GM21786 (cell line): ENCODE results near the gene TPRG1L.
"Not testable (repeated sequence)": the region's sequence is repeated elsewhere in the genome, so short reads cannot be mapped to it uniquely, and the experiment has no call there.

ENCODE experiments used
- ATAC-seq: cut with Tn5 transposase; IDR thresholded peaks from one replicate; pipeline ENCODE4 v1.9.1; 2021; ENCODE audit not compliant: unreplicated experiment

The TPRG1L gene

DNA sequence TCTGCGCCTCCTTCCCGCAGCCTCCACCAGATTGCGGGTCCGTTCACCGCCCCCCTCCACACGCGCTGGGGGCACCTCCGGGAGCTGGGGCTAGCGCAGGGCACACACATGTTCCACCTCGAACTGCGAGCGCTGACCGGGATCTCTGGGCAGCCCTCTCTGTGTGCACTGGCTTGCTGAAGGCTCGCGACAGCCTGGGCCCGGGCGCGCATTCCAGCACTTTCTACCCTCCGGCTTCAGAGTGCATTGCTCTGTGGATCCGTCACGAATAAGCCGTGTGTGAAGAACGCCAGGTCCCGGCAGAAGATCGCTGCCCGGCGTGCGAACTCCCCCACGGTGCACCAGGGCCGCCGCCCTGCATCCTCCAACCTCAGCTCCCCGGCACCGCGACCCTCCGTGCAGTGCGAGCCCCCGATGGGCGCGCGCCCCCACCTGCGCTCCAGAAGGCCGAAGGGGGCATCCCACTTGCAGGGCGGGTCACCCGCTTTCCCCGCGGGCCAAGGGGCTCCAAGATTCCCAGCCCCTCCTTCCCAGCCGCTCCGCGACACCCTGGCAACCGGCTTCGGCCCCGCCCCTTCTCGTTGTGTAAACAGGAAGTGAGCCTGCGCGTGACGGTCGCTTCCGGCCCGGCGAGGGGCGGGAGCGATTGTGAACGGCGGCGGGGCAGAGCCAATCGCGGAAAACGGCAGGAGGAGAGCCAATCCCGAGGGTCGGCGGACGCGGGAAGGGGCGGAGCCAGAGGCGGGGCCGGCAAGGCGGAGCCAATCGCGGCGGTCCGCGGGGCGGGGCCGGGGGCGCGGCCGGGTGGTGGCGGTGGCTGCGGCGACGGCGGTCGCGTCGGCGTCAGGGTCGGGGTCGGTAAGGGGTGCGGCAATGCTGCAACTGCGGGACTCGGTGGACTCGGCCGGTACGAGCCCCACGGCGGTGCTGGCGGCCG is at the start of gene TPRG1L:
Gene TPRG1L (plus strand): TSS at position 816 of the 937 bp plus-strand sequence. CDS start 58 bp downstream, at position 874.
- ATAC-seq: peak; percentile 93

- not testable (repeated sequence) for ATAC-seq
Observed at GRCh38 chr1:3575515-3575914, 49.3 kb upstream of the TPRG1L start.

DNA sequence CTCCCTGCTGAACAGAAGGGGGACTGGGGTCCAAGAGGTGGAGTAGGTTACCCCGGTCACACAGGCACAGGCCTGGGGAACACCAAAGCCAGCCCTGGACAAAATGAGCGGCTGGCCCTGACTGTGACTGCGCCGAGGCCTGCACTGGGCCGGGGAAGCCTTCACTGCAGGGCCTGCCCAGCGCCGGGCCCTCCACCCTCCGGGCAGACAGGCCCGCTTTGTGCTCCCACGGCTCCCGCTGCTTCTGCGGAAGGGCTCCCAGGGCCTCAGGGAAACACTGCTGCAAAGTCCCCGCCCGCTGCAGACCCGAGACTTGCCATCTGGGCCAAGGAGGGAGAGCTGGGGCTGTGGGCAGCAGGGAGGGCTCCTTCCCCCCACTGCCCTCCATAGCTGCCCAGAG is 48.8 kb upstream of the TPRG1L start:
- ATAC-seq: no peak

GRCh38 chr1:3577300-3577699 is 47.5 kb upstream of the TPRG1L start:
- ATAC-seq: no peak

DNA sequence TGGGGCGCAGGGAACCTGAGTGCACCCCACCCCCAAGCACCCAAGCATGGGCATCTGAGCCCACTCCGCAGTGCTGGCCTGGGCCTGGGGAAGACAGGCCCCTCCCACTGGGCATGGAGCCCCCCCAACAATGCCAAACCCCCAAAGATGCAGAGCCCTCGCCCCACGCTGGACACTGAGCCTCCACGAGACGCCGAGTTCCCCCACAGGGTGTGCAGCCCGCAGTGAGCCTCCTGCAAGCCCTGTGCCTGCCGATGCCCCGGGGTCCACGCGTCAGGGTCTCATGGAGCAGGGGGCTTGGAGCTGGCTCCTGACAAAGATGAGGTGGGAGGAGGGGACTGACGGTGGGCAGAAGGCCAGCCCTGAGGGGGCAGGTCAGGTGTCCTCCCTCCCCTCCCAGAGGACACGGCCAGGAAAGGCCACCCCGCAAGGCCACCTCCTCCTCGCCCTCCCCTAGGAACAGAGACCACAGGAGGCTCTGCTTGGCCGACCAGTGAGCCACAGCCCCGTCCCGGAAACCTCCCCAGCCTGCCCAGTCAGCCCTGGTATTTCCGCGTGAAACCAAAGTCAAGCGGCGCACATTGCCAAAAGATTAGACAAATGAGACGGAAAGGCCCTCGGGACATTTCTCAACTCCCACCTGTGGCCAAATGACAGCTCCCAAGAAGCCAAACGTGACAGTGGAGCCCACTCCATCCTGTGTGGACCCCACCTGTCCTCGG is 46.9 kb upstream of the TPRG1L start:
- ATAC-seq: no peak

DNA sequence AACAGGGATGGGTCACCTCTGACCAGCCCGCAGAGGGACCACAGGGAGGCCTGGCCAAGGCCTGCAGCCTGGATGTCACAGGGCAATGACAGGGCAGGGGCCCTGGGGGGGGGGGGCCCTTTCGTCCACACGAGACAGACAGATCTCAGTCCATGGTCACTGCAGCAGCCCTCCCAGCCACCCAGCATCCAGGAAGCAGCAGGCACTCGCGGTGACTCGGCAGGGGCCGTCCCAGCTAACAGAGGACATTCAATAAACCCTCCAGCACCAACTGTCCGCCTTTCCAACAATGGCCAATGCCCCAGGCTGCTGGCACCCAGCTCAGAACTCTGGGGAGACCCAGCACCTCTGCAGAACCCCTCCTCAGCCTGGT is 46.4 kb upstream of the TPRG1L start:
- no peak for ATAC-seq

GRCh38 chr1:3578906-3579305 is 45.9 kb upstream of the TPRG1L start:
- ATAC-seq: no peak

DNA sequence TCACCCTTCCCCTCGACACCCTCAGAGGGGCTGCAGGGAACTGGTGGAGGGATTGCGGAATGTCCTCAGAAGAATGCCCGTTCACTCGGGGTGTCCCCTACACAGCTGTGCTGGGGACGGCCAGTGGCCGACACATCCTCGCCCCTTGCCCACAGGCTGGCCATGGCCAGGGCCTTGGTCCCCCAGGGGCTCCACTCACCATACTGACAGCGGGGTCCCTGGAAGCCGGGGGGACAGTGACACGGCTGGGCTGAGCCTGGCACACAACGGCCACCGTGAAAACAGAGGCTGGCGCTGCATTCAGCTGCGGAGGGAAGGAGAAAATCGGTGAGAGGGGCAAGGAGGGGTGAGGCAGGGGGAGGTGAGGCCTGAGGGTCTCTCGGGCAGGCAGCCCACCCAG is 45.2 kb upstream of the TPRG1L start:
- ATAC-seq: no peak

DNA sequence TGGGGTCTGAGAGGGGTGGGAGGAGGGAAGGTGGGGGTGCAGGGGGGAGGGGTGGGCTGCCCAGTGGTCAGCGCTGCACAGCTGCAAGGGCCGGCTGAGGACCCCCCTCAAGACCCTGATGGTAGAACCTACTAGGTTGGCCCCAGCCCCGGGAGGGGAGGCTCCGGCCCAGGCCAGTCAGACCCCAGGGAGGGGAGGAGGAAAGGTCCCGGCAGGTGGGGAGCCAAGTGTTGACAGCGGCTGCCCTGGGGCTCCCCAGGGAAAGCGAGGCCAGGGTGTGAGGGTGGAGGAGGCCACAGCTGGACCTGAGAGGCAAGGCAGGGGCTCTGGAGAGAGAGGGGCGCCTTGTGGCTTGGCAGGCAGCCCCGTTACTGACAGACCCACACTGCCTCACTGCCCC is 44.6 kb upstream of the TPRG1L start:
- no peak for ATAC-seq

DNA sequence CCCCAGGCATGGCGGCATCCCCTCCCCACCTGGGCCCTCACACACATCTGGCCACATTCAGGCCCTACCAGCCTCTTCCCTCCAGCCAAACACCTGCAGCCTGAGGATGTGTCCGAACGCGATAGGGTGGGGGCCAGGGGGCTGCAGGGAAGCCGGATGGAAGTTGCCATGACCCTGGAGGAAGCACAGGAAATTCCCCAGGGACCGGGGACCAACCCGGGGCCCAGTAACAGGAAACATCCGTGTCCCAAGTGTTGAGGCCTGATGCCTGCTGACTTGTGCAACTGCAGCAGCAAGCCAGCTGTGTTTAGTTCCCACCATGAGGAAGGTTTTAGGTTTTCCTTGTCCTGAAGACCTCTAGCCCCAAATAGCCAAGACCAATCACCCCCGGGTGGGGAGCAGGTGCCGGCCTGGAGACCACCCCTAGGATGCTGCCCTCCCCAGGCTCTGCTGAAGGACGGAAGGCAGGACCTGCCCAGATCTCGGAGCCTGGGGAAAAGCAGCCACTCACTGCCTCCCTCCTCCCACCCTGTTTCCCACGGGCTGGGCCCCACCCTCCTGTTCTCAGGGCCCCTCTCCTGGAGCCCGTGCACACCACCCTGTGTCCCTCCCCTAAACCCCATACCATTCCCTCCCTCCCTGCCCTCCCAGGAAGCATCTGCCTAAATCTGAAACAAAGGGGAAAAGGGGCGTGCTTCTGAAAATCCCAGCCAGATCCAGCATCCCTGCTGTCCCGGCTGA is 43.3 kb upstream of the TPRG1L start:
- ATAC-seq: no peak

GRCh38 chr1:3583751-3584150 is 41.1 kb upstream of the TPRG1L start:
- not testable (repeated sequence) for ATAC-seq

GRCh38 chr1:3584915-3585314 is 39.9 kb upstream of the TPRG1L start:
- ATAC-seq: no peak

DNA sequence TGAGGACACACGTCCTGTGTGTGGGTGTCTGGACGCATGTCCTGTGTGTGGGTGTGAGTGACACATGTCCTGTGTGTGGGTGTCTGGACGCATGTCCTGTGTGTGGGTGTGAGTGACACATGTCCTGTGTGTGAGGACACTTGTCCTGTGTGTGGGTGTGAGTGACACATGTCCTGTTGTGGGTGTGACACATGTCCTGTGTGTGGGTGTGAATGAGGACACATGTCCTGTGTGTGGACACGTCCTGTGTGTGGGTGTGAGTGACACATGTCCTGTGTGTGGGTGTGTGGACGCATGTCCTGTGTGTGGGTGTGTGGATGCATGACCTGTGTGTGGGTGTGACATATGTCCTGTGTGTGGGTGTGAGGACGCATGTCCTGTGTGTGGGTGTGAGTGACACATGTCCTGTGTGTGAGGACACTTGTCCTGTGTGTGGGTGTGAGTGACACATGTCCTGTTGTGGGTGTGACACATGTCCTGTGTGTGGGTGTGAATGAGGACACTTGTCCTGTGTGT is 39.4 kb upstream of the TPRG1L start:
- not testable (repeated sequence) for ATAC-seq

DNA sequence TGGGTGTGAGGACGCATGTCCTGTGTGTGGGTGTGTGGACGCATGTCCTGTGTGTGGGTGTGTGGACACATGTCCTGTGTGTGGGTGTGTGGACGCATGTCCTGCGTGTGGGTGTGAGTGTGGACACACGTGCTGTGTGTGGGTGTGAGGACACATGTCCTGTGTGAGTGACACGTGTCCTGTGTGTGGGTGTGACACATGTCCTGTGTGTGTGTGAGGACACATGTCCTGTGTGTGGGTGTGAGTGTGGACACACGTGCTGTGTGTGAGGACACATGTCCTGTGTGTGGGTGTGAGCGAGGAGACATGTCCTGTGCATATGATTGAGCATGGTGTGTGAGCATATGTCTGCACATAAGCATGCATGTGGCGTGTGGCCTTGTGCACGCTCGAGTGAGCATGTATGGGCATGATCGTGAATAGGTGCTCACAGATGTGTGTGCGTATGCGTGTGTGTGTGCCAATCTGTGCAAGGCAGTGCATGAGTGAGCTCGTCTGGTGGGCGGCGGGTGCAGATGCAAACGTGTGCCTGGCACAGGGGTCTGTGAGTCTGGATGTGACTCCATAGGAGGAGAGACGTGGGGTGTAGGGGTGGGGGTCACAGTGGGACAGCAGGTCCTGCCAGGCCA is 38.8 kb upstream of the TPRG1L start:
- ATAC-seq: no peak

DNA sequence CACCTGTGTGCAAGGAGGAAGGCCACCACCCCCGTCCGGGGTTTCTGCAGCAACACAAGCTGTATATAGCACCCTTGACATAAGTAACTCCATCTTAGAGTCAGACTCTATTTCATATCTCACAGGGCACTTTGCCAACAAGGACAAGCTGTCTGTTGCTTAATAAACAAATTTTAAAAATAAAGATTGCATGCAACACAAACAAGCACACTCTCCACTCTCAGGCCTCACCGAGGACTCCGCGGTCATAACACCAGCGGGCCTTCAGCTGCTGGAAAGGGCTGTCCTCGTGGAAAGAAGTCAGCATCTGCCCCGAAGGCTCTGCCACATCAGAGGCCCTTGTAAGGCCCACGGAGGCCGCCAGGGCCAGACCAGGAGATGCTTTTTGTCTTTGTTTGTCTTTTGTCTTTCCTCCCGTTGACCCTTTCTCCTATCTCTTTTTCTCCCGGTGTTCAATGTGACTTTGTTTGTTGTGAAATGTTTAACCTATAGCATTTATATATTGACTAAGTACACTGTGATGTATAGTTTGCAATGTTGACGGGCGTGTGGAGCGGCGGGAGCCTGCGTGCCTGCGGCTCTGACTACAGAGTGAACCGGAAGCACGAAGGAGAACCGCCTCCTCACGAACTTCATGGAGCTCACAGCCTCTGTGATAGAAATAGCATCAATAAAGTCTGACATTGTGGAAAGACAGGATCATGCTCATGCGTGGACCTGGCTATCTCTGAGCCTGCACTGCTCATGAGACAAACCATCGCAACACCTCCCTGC is 37.6 kb upstream of the TPRG1L start:
- ATAC-seq: no peak

DNA sequence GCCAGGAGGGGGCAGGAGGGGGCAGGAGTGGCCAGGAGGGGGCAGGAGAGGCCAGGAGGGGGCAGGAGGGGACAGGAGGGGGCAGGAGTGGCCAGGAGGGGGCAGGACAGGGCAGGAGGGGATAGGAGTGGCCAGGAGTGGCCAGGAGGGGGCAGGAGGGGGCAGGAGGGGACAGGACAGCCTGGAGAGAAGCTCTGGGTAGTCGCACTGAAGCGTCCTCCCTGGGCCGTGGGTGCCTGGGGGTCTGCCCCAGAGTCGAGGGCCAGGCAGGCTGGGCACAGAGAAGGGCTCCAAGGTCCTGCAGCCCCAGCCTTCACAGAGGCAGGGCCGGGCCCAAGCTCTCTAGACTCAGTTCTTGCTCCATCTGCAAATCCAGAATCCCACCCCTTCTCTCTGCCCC is 36.4 kb upstream of the TPRG1L start:
- no peak for ATAC-seq

DNA sequence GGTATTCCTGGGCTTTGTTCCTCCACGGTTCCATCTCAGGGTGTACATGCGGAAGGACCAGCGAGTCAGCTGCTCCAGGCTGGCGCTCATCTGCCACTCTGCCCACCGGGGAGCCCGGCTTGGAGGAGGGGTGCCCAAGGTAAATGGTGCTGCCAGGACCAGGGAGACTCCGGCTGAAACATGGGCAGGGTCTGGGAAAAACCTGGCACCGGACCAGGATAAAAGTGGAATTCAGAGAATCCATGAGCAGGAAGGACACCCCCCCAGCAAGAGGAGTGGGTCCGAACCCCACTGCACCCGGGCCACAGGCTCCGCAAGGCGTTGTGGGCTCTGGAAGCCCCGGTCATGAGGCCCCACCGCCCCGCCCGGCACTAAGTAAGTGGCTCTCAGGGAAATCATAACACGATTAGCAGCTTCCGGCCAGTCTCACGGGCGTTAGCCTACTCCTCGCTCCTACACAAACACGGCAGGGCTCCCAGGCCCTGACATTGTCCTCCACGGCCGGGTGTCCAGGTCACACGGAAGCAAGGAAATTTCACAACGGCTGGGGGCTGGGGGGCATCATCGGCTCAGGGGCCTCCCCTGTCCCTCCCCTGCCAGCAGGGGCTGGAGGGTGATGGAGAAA is 34.6 kb upstream of the TPRG1L start:
- ATAC-seq: no peak

GRCh38 chr1:3590951-3591865 is 33.6 kb upstream of the TPRG1L start:
- ATAC-seq: no peak

DNA sequence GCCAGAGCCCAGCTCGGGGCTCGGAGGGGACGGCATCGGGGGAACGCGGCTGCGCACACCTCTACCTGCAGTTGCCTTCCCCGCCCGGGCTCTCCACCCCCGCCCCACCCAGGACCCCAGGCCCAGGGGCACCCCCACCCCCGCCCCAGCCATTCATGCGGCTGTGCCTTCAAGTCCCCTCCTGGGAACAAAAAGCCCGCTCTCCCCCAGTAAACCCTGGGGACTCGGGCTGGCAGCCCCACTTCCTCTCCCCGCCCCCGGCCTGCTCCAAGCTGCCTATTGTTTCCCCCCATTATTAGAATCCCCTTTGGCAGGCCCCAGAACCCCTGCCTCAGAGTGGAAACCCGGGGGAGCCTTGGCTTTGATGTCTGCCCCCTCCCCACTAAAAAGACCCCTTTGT is 31.5 kb upstream of the TPRG1L start:
- ATAC-seq: no peak
